T-helper 1 cell (primary cell): ENCODE data around the gene RNF11.

Source experiments
- DNase-seq, 5 donors: peaks; one replicate each; pipeline ENCODE4 v3.0.0-alpha.2; 2012 to 2020

The RNF11 gene

DNA sequence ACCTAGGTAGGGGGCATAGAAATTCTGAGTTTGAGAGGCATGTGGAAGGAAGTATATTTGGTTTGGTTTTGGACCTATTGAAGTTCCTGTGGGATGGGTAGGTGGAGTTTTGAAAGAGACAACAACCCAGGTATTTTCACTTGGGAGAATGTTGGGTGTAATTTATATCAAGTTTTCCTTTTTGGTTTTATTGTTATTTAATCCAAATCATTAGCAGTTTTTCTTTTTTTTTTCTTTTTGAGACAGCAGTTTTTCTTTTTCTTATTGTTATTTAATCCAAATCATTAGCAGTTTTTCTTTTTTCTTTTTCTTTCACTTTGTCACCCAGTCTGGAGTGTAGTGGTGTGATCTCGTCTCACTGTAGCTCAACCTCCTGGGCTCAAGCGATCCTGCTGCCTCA lies 30.1 kb downstream of the RNF11 start:
- DNase-seq, result no peak

DNA sequence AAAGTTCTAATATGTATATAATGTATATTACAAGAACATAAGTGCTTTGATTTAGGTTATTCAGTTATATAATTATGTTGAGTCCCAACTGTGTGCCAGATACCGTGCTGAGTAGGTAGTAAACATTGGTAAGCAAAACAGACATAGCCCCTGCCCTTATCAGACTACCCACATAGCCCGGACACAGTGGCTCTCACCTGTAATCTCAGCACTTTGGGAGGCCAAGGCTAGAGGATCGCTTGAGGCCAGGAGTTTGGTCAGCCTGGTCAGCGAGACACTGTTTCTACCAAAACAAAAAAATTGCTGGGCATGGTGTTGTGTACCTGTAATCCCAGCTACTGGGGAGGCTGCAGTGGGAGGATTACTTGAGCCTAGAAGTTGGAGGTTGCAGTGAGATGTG lies 30.7 kb downstream of the RNF11 start:
- DNase-seq, result no peak

DNA sequence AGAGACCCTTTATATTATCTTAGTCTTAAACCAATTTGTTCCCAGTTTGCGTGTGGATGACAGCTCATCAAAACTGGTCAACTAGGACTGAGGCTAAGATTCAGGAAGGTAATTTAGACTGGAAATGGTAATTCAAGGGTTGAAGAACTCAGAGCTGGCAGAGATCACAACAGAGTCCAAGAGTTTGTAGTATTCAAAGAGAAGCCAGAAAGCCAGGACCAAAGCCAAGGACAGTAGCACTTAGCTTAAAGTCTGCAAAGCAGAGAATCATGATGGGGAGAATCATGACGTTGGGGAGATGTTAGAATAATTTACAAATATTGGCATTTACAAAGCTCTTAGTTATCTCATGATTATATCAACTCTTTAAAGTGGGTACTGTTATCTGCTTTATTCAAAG lies 32.6 kb downstream of the RNF11 start:
- no peak for DNase-seq

DNA sequence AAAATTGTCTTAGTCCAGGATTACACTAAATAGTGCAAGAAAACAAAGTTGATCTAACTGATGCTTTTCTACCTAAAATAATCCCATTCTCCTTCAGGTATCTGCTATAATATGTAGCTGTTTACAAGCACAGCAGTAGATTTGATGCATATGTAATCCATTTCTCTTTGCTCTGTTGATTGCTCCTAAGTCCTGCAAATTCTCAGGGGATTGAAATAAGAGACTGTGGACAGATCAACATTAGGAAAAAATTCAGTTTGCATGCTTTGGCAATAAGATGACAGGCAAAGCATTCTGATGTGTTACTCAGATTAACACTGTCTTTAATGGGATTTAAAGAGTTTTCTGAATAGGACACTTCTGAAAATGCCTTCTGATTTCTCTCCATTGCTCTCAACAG lies 34.7 kb downstream of the RNF11 start:
- no peak for DNase-seq

DNA sequence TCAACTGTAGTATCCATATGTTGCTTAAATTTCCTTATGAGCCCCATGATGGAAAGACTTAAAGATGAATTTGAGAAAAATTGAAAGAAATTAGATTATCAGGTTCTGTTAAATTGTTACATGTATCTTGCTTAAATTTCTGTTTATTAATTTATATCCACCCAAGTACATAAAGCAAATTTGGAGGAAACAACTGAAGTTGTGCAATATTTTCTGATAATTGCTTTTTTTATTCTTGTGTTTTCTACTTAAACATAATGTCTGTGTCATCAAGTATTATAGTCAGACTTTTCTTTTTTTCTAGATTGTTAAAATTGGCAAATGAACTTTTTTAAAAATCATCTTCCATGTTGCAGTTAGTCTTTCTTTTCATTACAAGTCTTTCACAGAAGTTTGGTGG lies 36.8 kb downstream of the RNF11 start:
- no peak for DNase-seq

DNA sequence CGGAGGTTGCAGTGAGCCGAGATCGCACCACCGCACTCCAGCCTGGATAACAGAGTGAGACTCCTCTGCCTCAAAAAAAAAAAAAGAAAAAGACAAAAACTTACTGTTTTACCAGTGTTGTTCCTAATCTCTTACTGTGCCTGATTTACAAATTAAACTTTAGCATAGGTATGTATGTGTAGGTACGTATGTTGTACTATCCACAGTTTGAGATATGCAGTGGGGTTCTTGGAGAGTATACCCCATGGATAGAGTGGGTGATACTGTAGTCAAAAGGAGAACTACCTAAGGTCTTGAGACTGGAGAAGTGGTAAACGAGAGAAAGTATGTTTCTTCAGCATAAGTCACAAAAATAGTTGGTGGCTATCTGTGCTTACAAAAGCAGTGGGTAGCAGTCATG lies 38.6 kb downstream of the RNF11 start:
- DNase-seq, result no peak

DNA sequence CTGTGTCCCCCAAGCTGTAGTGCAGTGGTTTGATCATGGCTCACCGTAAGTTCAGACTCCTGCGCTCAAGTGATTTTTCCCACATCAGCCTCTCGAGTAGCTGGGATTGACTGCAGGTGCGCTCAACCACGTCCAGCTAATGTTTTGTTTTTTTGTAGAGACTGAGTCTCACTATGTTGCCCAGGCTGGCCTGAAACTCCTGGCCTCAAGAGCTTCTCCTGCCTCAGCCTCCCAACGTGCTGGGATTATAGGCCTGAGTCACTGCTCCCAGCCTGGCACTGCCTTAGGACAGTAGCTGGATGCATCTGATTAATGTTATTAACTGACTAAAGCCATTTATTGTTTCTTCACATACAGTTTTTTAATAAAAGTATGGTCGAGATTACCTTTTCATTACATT lies 40.2 kb downstream of the RNF11 start:
- DNase-seq, result no peak

DNA sequence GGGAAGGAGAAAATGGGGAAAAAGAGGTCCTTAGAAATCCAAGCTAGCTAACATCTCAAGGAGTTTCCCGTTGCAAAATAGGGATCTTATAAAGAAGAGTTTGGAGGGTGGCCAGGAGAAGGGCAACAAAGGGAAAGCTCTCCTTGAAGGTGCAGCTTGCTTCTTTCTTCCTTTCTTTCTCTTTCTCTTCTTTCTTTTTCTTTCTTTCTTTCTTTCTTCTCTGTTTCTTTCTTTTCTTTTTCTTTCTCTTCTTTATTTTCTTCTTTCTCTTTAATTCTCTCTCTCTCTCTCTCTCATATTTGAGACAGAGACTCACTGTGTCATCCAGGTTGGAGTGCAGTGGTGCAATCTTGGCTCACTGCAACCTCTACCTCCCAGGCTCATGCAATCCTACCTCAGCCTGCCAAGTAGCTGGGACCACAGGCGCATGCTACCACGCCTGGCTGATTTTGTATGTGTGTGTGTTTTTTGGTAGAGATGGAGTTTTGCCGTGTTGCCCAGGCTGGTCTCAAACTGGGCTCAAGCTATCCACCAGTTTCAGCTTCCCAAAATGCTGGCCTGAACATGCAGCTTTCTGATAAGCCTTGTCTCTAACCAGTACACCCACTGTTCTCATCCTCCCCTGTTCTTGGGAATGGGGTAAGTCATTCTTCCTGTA lies 44.4 kb downstream of the RNF11 start:
- DNase-seq, result no peak

DNA sequence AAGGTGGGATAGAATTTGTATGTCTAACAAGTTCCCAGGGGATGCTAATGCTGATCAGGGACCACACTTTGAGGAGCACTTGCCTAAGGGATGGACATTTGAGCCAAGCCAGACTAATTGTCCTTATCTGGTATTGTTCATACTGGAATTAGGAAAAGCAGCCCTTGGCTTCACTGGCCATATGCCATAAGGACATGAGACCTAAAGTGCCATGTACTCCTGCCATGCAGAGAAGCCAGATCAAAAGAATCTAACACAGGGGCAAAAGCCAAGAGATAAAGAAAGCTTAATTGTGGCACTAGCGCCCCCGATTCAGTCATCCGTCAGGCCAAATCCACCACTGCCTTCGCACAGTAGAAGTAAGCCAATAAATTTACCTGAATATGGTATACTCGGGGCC lies 45.7 kb downstream of the RNF11 start:
- no peak for DNase-seq

DNA sequence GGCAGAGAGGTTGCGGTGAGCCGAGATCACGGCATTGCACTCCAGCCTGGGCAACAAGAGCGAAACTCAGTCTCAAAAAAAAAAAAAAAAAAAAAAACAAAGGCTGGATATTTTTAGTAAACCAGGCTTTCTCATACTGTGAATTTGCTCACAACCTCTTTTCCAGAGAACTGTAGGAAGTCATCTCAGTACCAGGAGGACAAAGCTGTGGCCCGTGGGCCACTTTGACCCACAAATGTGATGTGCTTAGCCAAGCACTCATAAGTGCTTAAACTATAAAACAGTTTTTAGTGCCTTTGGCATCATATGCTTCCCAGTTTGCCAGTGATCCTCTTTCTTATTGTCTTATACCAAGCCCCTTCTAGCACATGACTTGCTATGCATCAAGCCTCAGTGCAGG lies 46.5 kb downstream of the RNF11 start:
- no peak for DNase-seq

DNA sequence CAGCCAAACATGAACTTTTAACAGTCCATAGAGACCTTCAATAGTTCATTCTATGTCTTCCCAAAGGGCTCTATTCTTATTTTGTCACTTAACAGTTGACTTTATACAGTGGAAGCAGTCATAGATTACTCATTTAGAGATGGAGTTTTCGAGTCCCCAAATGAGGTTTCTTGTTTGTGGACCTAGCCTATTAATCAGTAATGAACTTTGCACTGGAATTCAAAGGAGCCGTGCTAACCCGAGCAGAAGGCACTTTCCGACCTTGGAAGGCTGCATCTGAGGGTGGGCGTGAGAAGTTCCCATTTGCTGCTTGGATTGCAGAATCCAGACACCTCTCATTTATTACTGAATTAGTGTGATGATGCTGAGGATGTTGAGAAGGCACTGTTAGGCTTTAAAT lies 47.9 kb downstream of the RNF11 start:
- no peak for DNase-seq

DNA sequence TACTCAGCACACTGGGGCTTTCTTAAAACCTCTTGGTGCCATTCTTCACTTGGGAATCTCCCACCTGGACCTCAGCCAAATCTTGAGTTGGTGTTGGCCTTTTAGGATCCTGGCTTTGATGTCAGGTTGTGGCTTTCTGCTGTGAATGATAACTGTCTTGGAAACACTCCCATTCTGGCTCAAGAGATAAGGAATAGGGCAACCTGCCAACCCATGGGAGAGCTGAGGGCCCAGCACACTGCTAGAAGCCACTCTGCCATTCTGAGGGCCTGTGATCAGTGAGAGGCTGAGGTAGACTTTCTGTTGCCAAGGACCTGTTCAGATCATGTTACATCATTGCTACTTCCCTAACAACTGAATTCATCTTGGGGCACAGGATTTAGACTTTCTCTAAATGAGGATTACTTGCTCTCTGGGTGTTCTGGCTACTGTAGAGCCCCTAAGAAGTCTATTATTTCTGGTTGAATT lies 48.4 kb downstream of the RNF11 start:
- no peak for DNase-seq

DNA sequence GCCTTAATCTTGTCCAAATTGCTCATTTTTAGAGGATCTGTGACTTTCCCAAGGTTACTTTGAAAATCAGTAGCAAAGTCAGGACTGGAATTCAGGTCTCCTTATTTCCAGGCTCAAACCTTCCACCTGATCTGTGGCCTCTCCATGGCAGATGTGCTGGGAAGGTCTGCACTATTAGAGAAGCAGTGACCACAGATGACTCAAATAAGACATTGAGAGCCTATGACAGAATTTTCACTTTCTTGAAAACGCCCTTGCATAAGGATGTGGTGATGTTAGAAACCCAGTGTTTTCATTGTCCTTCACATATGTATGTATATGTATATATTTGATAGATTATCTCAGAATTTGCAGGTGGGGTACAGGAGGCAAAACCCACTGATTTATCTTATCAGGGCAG lies 49.0 kb downstream of the RNF11 start:
- DNase-seq, result peak in 1 of 5 donors; percentile 56

DNA sequence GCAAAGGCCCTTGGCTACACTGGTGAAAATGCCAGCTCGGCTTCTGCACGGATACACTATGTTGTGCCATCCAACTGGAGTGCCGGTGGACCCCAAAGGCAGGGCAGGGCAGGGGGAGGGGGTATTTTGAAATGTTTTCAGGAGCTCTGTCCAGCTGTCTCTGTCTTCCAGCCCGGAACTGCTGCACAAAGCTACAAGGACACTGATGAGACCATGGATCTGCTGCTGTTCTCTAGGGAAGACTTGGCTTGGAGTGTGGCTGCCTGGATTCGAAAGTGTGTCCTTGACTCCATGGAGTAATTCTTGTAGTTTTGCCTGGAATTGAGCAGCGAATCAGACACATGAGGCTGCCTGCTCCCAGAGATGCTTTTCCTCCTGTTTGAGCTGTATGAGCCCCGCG lies 51.9 kb downstream of the RNF11 start:
- no peak for DNase-seq

DNA sequence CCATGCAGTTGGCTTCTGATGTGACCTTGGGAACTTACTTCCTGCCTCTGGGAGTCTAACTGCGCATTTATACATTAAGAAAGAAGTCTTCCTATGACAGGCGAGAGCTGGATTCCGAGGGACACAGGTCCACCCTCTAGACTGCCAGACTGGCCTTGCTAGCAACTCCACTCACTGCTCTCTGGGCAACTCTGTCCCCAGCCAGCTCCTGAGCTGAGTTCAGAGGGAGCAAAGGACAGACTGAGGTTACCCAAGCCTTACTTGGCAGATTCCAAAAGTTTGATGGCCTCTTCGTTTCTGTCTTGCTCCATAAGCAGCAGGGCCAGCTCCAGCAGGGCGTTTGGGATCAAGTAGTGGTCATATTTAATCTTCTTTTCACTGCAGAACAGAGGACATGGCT lies 52.5 kb downstream of the RNF11 start:
- no peak for DNase-seq

DNA sequence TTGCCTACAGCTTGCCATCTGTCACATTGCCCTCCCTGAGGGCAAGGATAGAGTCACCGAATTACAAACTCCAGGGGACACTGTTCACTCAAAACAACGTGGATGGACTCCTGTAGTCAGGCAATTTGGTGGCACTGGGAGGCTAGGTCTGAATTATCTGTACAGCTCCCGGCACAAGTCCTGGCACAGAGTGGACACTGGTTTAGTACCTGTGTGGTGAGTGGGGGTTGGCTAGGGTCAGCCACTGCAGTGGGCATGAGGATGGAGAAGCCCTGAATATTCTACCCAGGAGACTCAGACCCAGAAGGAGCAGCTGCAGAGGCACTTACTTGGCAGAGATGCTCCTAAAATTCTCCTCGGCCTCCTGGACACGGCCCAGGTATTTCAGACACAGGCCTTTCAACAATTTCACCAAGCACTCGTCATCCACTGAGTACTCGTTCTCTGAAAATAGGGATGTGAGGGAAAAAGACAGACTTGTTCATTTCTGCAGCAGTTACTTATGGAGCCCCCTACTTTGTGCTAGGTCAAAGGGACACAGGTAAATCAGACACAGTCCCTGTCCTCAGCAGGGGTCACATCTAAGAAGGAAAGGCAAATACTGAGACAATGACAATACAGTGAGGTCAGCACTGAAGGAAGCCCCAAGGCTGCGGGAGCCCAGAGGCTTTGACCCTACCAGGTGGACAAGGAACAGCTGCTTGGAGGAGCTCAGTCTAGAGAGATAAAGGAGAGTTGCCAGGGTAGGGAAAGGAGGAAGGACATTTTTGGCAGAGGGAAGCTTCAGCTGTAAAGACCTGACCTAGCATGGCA lies 53.8 kb downstream of the RNF11 start:
- DNase-seq, result no peak

DNA sequence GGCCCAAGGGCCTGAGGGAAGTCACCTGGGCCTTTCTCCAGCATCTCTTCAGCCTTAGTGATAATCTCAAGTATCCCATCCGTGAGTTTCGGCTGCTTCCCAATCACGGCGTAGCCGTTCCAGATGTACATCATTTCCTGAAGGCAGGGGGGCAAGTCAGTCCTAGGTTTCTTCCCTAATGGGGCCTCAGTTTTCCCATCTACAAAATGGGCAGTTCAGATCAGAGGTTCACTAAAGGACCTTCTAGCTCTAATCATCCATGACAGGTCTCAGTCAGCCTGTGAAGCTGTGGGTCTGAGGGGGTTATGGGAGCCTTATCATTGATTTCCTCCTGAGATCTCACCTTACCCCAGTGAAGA lies 54.4 kb downstream of the RNF11 start:
- DNase-seq, result no peak

DNA sequence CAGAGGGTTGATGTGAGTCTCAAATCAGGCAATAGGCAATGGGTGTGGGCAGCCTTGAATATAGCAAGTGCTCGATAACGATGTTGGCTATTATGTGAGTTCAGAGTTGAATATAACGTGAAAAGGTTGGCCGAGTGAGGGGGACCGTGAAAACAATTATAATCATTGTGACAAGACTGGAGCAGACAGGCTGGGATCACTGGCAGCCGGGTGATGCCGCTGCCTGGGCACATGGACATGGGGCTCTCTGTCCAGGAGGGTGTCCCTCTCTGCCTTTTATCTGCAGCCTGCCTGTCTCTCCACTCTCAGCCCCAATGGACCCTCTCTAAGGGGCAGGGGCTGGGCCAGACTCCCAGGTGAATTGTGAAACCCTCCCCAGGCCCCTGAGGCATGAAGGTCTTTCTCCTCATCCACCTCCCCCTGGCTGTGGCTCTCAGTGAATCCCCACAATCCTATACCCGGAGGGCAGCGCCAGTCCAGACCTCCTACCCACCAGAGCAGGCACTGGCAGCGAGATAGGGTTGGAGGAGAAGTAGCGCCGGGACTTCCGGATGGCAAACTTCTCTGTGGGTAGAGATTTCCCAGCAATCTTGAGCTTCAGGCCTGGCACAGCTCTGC lies 57.9 kb downstream of the RNF11 start:
- DNase-seq, result no peak

DNA sequence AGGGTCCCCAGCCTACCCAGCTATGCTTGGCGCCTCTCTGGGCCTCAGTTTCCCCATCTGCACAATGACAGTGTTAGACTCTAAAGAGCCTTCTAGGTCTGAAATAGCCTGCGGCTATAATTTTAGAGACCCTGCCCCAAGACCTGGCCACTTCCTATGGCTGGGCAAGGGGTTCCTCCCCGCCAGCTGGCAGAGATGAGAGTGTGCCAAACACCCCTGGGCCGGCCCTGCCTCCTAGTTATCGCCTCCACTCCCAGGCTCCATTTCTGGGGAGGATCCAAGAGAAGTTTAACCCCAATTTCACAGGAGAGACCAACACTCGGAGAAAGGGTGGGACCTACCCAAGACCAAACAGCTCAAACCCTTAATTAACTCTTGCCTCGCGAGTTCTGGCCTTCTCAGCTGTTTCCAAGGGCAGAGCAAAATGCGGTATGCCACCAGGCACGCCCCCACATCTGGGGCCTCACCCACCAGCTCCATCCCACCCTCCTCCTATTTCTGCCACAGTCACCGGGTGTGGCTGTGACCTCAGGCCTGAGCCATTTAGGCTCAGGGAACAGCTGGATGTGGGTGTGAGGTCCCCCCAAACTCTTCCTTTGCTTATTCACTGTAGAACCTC lies 58.6 kb downstream of the RNF11 start:
- no peak for DNase-seq

DNA sequence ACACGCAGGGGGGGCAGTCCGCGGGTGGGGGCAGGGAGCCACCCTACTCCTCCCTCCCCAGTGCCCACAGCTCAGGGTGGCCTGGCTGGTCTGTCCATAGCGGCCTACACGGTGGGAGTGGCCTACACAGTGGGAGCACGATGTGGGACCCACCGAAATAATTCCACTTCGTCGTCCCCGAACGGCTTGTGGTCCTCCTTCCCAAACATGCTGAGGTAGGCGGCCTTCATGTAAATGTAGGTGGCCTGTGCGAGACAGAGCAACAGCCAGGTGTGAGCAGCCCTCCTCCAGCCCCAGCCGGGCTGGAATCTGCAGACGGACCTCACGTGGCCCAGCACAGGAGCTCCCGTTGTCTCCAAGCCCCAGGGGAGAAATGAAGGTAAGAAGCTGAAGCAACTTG lies 59.9 kb downstream of the RNF11 start:
- no peak for DNase-seq

DNA sequence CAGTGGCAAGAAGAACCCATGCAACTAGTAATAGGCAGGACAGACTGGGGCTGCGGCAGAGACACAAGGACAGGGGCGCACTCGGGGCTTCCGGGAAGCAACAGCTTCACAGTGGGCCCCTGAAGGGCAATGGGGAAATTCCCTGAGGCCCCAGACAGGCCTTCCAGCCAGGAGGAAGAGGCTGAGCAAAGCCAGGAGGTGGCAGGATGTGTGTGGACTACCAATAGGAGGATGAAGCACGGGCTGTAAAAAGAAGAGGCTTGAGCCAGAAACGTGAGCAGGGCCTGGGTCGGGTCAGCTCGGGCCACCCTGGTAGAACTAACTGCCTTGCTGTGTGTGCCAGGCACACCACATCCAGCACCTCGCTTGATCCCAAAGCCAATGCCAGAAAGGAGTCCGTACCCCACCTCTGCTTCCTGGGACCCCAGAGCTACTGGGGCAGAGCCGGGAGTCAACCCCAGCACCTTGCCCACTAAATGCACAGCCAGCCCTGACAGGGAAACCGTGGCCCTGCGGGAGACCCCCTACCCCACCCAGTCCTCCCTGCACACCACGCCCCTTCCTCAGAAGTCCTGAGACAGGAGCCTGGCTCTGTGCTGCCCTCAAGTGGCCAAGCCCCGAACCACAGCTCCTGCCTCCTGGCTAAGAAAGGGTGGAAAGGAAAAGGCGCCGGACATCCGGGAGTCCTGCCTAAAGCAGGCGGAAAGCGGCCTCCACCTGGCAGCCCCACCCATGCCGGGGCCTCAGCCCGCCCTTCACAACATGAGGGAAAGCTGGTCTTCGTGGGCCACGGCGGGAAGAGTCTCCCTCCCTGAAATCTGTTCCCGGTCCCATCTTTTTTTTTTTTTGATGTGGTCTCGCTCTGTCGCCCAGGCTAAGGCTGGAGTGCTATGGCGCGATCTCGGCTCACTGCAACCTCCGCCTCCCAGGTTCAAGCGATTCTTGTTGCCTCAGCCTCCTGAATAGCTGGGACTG lies 60.6 kb downstream of the RNF11 start:
- peak; percentile 42 to 65 (median 49) for DNase-seq
